Astrocyte of the hippocampus (primary cell): ENCODE measurements around the gene ASB3.
A peak's percentile ranks its signal among the peaks of the same experiment; 100 is the strongest.

Experiments used
- DNase-seq: peaks from one replicate; pipeline ENCODE4 v3.0.0; 2011; ENCODE audit warnings: low read depth, low spot score

ASB3 gene

GRCh38 chr2:53655256-53655655 lies 131.5 kb downstream of the ASB3 start:
- no peak for DNase-seq

GRCh38 chr2:53654396-53654795 lies 132.4 kb downstream of the ASB3 start:
- no peak for DNase-seq

GRCh38 chr2:53652131-53652530 lies 134.6 kb downstream of the ASB3 start:
- DNase-seq: no peak

- no peak for DNase-seq
Observed at GRCh38 chr2:53646788-53647187, 140.0 kb downstream of the ASB3 start.

- no peak for DNase-seq
Observed at GRCh38 chr2:53641290-53641689, 145.5 kb downstream of the ASB3 start.

GRCh38 chr2:53640466-53640865 lies 146.3 kb downstream of the ASB3 start:
- no peak for DNase-seq

GRCh38 chr2:53636596-53636995 lies 150.2 kb downstream of the ASB3 start:
- DNase-seq: no peak

GRCh38 chr2:53636109-53636508 lies 150.6 kb downstream of the ASB3 start:
- DNase-seq: no peak

GRCh38 chr2:53635694-53636093 lies 151.1 kb downstream of the ASB3 start:
- no peak for DNase-seq

- DNase-seq: peak; percentile 34
Observed at GRCh38 chr2:53633441-53633840, 153.3 kb downstream of the ASB3 start.

GRCh38 chr2:53632714-53633113 lies 154.0 kb downstream of the ASB3 start:
- DNase-seq: peak; percentile 92

GRCh38 chr2:53632126-53632460 lies 154.7 kb downstream of the ASB3 start:
- DNase-seq: no peak

- DNase-seq: no peak
Observed at GRCh38 chr2:53631313-53632125, 155.2 kb downstream of the ASB3 start.

- no peak for DNase-seq
Observed at GRCh38 chr2:53630026-53630606, 156.6 kb downstream of the ASB3 start.

GRCh38 chr2:53629501-53629900 lies 157.3 kb downstream of the ASB3 start:
- DNase-seq: no peak

GRCh38 chr2:53629001-53629400 lies 157.8 kb downstream of the ASB3 start:
- no peak for DNase-seq

GRCh38 chr2:53622141-53622540 lies 164.6 kb downstream of the ASB3 start:
- DNase-seq: peak; percentile 32

GRCh38 chr2:53620981-53621380 lies 165.8 kb downstream of the ASB3 start:
- no peak for DNase-seq
